ENCODE measurements around the gene MCCD1. TPM values are rescaled to one million over a fixed set of nuclear protein-coding genes. Genes with fewer than 3 reads are reported as not detected.

The MCCD1 gene
- total and polyA plus RNA-seq, 4 donors: not detected

GRCh38 chr6:31531162-31531561 is 2.4 kb downstream of the MCCD1 start:
- peaks cover 31 to 53% (median 46%) of the 10 kb centered on the region in 4 donors for H3K36me3 ChIP-seq (ENCODE audit: control insufficient read depth in 4 of 4, insufficient read depth in 4 of 4, low read length in 4 of 4)
- H3K4me1 ChIP-seq (ENCODE audit: control insufficient read depth in 5 of 5, insufficient read depth in 5 of 5, low read length in 5 of 5): peaks cover 0 to 6% (median 1%) of the 10 kb centered on the region in 5 donors
- ATAC-seq (ENCODE audit: insufficient read depth, low FRiP score): no peak
- H3K27ac ChIP-seq (ENCODE audit: low read depth in 1 of 2, low read length in 1 of 2): no peak overlapping the region
- no peak for TF ChIP-seq CTCF (IDR thresholded peaks at IDR 0.05; ENCODE audit: control extremely low read depth, extremely low read depth)
- no peak overlapping the region for H3K9ac ChIP-seq (ENCODE audit: insufficient read depth in 1 of 2, low read length in 2 of 2)
- 94% methylated on average over 7 of the region's 7 CpGs for WGBS, 2 donors
- H3K4me3 ChIP-seq: no peak overlapping the region
- no peak for DNase-seq
- no peaks in the 10 kb centered on the region for H3K9me3 ChIP-seq (ENCODE audit: control insufficient read depth in 4 of 4, insufficient read depth in 3 of 4, low read length in 3 of 4)
- H3K27me3 ChIP-seq (ENCODE audit: control insufficient read depth in 3 of 3, insufficient read depth in 3 of 3, low read length in 2 of 3): no peaks in the 10 kb centered on the region

GRCh38 chr6:31531771-31532643 is 3.2 kb downstream of the MCCD1 start:
- peaks cover 0 to 6% (median 0%) of the 10 kb centered on the region in 5 donors for H3K4me1 ChIP-seq (ENCODE audit: control insufficient read depth in 5 of 5, insufficient read depth in 5 of 5, low read length in 5 of 5)
- no peak overlapping the region for H3K27ac ChIP-seq (ENCODE audit: low read depth in 1 of 2, low read length in 1 of 2)
- no peaks in the 10 kb centered on the region for H3K9me3 ChIP-seq (ENCODE audit: control insufficient read depth in 4 of 4, insufficient read depth in 3 of 4, low read length in 3 of 4)
- H3K36me3 ChIP-seq (ENCODE audit: control insufficient read depth in 4 of 4, insufficient read depth in 4 of 4, low read length in 4 of 4): peaks cover 38 to 59% (median 49%) of the 10 kb centered on the region in 4 donors
- no peak for DNase-seq
- no peak for TF ChIP-seq CTCF (IDR thresholded peaks at IDR 0.05; ENCODE audit: control extremely low read depth, extremely low read depth)
- H3K4me3 ChIP-seq: no peak overlapping the region
- no peak for ATAC-seq (ENCODE audit: insufficient read depth, low FRiP score)
- H3K27me3 ChIP-seq (ENCODE audit: control insufficient read depth in 3 of 3, insufficient read depth in 3 of 3, low read length in 2 of 3): no peaks in the 10 kb centered on the region
- H3K9ac ChIP-seq (ENCODE audit: insufficient read depth in 1 of 2, low read length in 2 of 2): no peak overlapping the region
- WGBS, 2 donors: 75 to 77% methylated on average over 9 of the region's 9 CpGs

- Histone ChIP-seq H3K27ac (ENCODE audit: low read depth in 1 of 2, low read length in 1 of 2) (no peak overlapping the region), H3K4me1 (ENCODE audit: control insufficient read depth in 5 of 5, insufficient read depth in 5 of 5, low read length in 5 of 5) (peaks cover 0 to 6% (median 0%) of the 10 kb centered on the region in 5 donors), H3K36me3 (ENCODE audit: control insufficient read depth in 4 of 4, insufficient read depth in 4 of 4, low read length in 4 of 4) (peaks cover 39 to 60% (median 51%) of the 10 kb centered on the region in 4 donors), H3K27me3 (ENCODE audit: control insufficient read depth in 3 of 3, insufficient read depth in 3 of 3, low read length in 2 of 3) (no peaks in the 10 kb centered on the region), H3K4me3 (no peak overlapping the region), H3K9ac (ENCODE audit: insufficient read depth in 1 of 2, low read length in 2 of 2) (no peak overlapping the region), H3K9me3 (ENCODE audit: control insufficient read depth in 4 of 4, insufficient read depth in 3 of 4, low read length in 3 of 4) (no peaks in the 10 kb centered on the region)
- TF ChIP-seq CTCF (IDR thresholded peaks at IDR 0.05; ENCODE audit: control extremely low read depth, extremely low read depth): no peak
- DNase-seq (no peak), ATAC-seq (ENCODE audit: insufficient read depth, low FRiP score) (no peak)
- WGBS, 2 donors: 67 to 72% methylated on average over 9 of the region's 9 CpGs
Observed at GRCh38 chr6:31532644-31533454, 4.1 kb downstream of the MCCD1 start.

All from lung (tissue), 12 donors.